Vagina (tissue), 2 donors: ENCODE measurements around the gene TNIK.

Experiments used
- POLR2A ChIP-seq, 2 donors: fragments of 450-650 bp; IDR thresholded peaks; one replicate each; pipeline ENCODE4 v1.6.1; 2017; ENCODE audit warnings: antibody characterized with exemption in 2 of 2, mild to moderate bottlenecking in 2 of 2, moderate library complexity in 2 of 2
- POLR2AphosphoS5 ChIP-seq, 2 donors: sonication (generic); formaldehyde crosslinking; IDR thresholded peaks; one replicate each; pipeline ENCODE4 v1.9.0; 2017; ENCODE audit warnings: antibody characterized with exemption in 2 of 2, mild to moderate bottlenecking in 2 of 2, low read depth in 1 of 2; ENCODE audit not compliant: insufficient read depth in 1 of 2
- TF ChIP-seq, protein P1 (sequence below), 3 experiments: fragments of 450-650 bp in 2 of 3; fragments of 200-600 bp in 1 of 3; sonication (generic) in 1 of 3; IDR thresholded peaks; one replicate each; pipeline ENCODE4 v1.5.1; 2017 to 2019; ENCODE audit warnings: antibody characterized with exemption in 3 of 3, mild to moderate bottlenecking in 2 of 3, moderate library complexity in 2 of 3

DNA sequence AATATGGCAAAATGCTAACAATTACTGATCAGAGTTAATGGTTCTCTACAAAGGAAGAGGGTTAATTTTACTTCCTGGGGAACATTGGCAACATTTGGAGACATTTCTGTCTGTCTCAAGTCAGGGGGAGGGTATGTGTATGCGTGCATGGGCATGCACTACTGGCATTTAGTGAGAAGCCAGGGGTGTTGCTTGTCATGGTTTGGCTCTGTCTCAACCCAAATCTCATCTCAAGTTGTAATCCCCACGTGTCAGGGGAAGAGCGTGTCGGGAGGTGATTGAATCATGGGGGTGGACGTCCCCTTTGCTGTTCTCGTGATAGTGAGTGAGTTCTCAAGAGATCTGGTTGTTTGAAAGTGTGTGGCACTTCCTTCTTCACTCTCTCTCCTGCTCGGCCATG, 28.3 kb upstream of the TNIK start:
- TF ChIP-seq, protein P1, sequence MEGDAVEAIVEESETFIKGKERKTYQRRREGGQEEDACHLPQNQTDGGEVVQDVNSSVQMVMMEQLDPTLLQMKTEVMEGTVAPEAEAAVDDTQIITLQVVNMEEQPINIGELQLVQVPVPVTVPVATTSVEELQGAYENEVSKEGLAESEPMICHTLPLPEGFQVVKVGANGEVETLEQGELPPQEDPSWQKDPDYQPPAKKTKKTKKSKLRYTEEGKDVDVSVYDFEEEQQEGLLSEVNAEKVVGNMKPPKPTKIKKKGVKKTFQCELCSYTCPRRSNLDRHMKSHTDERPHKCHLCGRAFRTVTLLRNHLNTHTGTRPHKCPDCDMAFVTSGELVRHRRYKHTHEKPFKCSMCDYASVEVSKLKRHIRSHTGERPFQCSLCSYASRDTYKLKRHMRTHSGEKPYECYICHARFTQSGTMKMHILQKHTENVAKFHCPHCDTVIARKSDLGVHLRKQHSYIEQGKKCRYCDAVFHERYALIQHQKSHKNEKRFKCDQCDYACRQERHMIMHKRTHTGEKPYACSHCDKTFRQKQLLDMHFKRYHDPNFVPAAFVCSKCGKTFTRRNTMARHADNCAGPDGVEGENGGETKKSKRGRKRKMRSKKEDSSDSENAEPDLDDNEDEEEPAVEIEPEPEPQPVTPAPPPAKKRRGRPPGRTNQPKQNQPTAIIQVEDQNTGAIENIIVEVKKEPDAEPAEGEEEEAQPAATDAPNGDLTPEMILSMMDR (IDR thresholded peaks at IDR 0.05): no peak
- TF ChIP-seq POLR2AphosphoS5 (IDR thresholded peaks at IDR 0.05; ENCODE audit: insufficient read depth in 1 of 2, low read depth in 1 of 2) (no peak), POLR2A (IDR thresholded peaks at IDR 0.05) (no peak)
